T follicular helper cell (primary cell): ENCODE measurements around the gene DCHS2.

Experiments used
- DNase-seq: peaks from one replicate; pipeline ENCODE4 v3.0.0-alpha.2; 2020; ENCODE audit warnings: low read depth

DCHS2 gene

GRCh38 chr4:154450966-154451365 lies 40.6 kb downstream of the DCHS2 start:
- no peak for DNase-seq

DNA sequence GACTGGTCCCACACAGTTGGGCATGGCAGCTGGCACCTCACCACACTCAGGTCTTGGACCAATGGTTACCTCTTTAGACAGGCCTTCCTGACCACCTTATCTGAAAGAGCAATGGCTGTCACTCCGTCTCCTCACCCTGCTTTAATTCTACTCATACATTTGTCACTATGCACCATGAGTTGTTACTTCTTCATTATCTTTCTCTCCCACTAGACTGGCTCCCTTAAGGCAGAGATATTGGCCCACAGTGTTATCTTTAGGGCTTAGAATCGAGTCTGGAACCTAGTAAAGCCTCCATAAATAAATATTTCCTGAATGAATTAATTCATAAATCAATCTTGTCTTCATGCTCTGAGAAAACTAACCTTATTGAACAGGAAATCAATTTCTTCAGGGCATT lies 46.6 kb downstream of the DCHS2 start:
- DNase-seq, result no peak

GRCh38 chr4:154441982-154442381 lies 49.6 kb downstream of the DCHS2 start:
- no peak for DNase-seq

DNA sequence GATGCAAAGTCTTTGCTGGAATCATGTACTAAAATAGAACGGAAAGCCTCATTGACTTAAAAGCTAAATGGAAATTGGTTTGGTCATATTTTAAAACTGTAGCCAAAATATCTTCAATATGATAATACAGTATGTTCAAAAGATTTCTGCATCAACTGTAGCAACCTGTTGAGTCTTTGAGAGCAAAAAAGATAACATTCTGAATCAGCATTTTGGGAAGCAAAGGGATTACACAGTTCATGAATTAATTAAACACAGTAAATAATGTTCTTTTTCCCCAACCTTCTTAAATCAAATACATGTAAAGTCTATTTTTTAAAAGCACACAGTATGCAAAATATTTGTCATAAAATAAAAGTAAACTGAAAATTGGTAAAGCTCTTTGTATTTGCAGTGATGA lies 50.5 kb downstream of the DCHS2 start:
- no peak for DNase-seq

- DNase-seq, result no peak
Measured at GRCh38 chr4:154439224-154439623, 52.4 kb downstream of the DCHS2 start.

DNA sequence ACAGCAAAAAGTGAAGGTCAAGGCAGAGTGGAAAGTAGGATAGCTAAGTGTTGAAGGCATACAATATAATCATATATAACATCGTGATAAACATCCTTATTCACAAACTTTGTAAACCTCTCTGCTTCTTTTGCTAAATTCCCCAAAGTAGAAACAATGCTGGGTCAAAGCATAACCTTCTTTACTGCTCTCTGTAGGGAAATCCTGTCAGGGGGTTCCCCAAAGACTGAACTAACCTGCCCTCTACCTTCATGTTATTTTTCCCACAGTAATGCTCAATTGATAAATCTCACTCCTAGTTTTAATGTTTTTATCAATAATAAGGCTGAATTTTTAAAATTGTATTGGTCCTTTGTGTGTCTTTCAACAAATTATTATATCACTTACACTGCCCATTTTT lies 55.7 kb downstream of the DCHS2 start:
- no peak for DNase-seq

- no peak for DNase-seq
Measured at GRCh38 chr4:154433543-154433942, 58.1 kb downstream of the DCHS2 start.

- no peak for DNase-seq
Measured at GRCh38 chr4:154429176-154429575, 62.4 kb downstream of the DCHS2 start.

DNA sequence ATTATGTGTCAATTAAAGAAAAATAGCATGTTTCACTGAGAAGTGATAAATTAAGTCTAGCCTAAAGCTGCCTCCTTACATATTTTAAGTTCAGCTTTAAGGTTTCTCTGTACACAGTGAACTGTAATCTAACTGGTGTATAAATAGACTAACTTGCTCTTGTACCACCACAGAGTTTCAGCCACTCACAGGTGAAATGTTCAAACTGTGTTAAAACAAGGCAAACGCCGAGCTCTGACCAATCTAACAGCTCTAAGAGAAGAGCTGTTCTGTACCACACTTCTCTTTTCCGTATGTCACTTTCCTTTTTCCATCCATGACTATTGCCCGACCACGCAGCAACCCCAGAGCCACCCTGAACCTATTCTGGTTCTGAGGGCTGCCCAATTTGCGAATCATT lies 64.5 kb downstream of the DCHS2 start:
- no peak for DNase-seq

DNA sequence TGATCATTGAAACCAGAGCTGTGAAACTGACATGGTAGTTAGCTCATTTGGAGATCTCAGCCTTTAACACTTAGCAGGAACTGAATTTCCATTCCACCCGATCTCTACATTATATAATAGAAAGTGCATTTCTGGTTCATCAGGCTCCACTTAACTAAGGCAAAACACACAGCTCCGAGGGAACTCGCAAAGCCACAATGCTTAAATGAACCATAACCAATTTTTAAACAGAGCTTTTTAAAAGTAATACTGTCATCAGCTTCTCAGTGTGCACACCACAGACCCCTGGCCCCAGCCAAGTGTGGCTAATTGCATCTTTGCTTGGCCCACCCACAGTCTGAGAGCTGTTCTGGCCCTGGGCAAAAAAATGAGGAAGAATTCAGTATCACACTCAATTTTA lies 66.1 kb downstream of the DCHS2 start:
- DNase-seq, result no peak

DNA sequence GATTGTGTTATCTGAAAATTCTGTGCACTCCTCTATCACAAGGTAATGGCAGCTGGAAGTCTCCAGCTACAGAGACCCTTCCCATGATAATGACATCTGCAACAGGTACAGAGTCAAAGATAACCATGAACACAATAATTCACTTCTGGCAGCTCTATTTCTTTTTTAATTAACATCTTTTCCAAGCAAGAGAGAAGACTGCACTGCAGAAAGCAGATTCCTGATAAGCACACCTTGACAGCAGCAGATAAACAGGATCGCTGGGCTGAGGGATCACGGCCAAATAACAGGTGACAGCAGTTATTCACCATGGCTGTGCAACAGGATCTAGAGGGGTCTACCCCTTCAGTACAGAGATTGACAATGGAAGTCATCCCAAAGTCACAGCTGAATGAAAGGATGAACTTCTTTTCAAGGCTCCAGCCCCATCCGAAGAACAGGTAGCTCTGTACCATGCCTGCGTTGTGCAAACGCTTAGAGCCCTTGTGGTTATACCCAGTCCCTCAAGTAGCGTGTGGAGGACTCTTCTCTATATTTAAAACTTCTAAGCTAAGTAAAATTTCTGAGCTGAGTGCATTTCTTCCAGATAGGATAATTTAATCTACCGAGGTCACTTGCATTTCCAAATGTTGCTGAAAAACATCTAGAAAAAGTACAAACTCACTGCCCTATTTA lies 66.7 kb downstream of the DCHS2 start:
- DNase-seq, result no peak

DNA sequence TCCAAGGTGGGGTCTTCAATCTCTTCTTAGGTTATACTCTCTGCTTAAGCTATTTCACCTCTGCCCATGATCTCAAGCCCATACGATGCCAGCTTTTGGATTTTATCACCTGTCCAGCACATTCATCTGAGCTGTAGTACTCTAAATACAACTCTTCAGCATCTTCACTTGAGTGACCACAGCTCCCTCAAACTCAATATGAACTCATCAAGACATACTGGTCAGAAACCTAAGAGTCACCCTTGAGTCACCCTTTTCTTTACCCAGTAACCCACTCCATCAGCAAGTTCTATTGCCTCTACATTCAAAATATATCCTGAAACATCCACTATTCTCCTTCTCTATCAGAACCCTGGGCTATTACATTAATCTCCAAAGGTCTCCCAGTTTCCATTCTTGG lies 69.4 kb downstream of the DCHS2 start:
- DNase-seq, result no peak

- no peak for DNase-seq
Measured at GRCh38 chr4:154421618-154422017, 70.0 kb downstream of the DCHS2 start.

DNA sequence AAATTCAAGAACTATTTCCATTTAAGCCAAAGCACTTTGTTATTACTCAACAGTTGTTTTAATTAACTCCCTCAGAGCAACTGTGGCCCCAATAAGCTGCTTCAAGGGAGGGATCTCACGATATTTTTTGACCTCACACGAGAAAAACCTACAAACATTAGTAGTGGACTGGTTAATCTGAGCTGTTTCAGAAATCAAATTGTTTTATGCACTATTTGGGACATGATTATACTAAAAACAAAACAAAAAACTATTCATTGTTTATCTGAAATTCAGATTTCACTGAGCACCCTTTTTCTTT lies 74.3 kb downstream of the DCHS2 start:
- no peak for DNase-seq

- DNase-seq, result no peak
Measured at GRCh38 chr4:154416190-154416547, 75.4 kb downstream of the DCHS2 start.

- DNase-seq, result no peak
Measured at GRCh38 chr4:154415313-154415712, 76.3 kb downstream of the DCHS2 start.

DNA sequence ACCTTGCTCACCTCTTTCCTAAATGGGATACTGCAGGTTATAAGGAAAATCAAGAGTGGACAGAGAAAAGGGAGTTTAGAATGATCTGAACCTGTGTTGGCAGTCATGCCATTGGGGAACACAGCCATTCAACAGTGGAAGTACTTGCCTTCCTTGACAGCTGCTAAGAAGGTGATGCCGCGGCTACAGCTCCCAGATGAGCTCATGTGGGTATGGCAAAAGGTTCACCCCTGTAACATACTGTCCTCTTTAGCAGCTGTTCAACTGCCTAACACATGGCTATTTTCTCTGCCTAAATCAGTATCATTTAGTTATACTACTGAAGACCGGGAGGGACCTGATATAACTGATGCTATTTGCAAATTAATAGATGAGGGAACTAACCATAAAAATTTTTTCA lies 76.8 kb downstream of the DCHS2 start:
- no peak for DNase-seq

GRCh38 chr4:154414371-154414770 lies 77.2 kb downstream of the DCHS2 start:
- DNase-seq, result no peak

DNA sequence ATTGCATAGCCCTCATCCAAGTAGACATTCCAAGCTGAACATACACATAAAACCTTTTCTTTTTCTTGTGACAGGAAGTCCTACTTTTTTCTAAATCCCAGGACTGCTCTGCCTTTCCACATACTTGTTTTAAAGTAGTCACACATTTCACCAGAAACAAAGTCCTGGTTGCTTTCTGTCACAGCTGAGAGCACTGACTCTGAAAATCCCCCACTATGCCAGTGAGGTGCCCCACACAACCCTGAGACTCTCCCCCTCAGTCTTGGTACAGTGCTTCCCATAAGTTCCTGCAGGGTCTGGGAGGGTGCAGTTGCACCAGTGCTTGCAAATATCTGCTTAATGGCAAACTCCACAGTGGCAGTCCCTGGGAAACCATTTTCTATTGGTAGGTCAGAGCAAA lies 84.2 kb downstream of the DCHS2 start:
- DNase-seq, result no peak

DNA sequence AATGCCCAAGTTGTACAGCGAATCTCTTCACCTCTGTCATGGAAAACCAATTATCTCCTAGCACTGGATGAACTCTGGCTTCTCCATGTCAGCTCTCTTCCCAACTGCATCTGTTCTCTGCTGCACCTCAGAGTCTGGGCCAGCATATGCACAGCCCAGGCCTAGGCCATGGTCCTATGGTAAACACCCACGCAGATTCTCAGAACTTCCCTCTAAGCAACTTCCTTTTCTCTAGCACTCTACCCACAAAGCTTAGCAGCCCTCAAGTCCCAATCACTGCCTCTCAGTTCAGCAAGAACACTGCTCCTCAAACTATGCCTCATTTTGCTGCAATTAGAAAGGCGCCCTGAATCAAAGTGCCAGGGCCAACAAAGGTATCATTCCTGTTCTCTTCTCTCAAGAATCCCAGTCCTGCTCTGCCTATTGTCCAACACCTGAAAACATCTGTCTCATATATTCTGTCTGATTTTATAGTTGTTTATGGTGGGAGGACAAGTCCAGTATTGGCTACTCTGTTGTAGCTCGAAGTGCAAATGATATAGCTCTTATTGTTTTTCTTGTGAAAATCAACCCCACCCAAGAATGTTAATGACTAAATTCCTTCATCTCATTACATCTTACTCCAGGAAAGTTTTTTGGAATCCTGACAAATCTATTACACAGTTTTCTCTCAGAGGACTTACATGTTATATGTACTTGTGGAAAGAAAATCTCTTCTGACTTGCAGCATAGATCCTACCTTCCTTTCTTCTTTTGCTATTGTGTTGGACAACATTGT lies 85.4 kb downstream of the DCHS2 start:
- no peak for DNase-seq

DNA sequence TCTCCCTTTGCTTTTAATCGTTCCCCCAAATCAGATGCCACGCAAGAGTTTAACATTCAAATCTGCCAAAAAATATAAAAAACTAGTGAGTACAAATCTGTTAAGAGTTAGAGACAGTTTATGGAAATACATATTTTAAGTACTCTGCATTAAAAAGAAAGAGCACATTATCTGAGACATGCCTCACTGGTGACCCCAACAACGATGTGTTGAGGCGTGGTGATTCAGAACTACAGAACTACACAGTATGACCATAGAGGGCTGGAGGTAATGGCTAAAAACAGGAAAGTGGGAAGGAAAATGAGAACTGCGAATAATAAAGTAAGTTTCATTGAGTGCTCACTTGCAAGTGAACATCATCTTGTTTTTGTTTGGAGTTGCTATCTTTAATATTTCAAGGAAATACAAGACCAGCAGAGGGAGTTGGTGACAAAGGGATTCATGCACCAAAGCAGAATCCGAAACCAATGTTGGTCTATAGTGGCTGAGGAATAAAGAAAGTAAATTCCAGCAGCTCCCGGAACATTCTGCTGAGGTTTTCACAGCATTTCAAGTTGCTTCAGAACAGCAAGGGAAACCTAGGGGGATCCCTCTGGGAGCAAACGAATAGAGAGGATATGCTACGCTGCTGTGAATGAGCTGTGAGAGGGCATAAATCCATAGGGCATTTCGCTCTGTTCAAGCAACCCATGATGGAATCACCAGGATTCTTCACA lies 92.2 kb downstream of the DCHS2 start:
- no peak for DNase-seq

DNA sequence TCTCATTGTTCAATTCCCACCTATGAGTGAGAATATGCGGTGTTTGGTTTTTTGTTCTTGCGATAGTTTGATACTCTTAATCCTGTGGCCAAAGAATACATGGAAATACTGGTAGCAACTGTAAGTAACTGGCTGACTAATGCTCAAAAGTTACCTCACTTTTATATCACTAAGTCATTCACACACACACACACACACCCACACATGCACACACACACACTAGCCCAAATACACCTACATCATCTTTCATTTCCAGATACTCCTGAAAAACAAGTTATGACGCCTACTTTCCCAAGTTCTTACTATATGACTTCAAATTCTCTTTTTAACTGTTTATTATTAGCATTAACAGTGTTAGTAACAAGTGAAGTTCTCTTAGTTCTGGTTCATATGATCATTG lies 101.3 kb downstream of the DCHS2 start:
- no peak for DNase-seq

- no peak for DNase-seq
Measured at GRCh38 chr4:154389148-154389547, 102.5 kb downstream of the DCHS2 start.
